Thyroid gland (tissue), 4 donors: ENCODE measurements around the gene PCBP4. TPM values are rescaled to one million over a fixed set of nuclear protein-coding genes. Genes with fewer than 3 reads are reported as not detected.

Experiments used
- DNase-seq, 2 donors: peaks; one replicate each; pipeline ENCODE4 v3.0.0-alpha.2; 2019
- H3K27ac ChIP-seq, 3 donors: fragments of 200-600 bp; sonication (generic); 1 replicate in 2 of 3; 2 replicates in 1 of 3; pipeline ENCODE4 v1.5.1; 2016 to 2019; ENCODE audit warnings: mild to moderate bottlenecking in 1 of 3, moderate library complexity in 1 of 3
- H3K27me3 ChIP-seq: fragments of 200-600 bp; sonication (generic); one replicate; pipeline ENCODE4 v1.5.1; 2019
- H3K36me3 ChIP-seq, 2 donors: fragments of 200-600 bp; sonication (generic); one replicate each; pipeline ENCODE4 v1.5.1; 2016 to 2019
- H3K4me1 ChIP-seq, 2 donors: fragments of 200-600 bp; sonication (generic); one replicate each; pipeline ENCODE4 v1.5.1; 2017 to 2019
- H3K4me3 ChIP-seq, 3 donors: fragments of 200-600 bp; sonication (generic); replicated peaks in 1 of 3; 1 replicate in 2 of 3; 2 replicates in 1 of 3; pipeline ENCODE4 v1.5.1; 2016; ENCODE audit warnings: mild to moderate bottlenecking in 1 of 3
- H3K9me3 ChIP-seq: fragments of 200-600 bp; sonication (generic); one replicate; pipeline ENCODE4 v1.5.1; 2017
- POLR2A ChIP-seq, 2 donors: fragments of 450-650 bp; IDR thresholded peaks; one replicate each; pipeline ENCODE4 v1.6.1; 2017; ENCODE audit warnings: antibody characterized with exemption in 2 of 2, mild to moderate bottlenecking in 2 of 2, moderate library complexity in 1 of 2
- WGBS, 2 donors: methylation state at CpG; one replicate each; pipeline ENCODE4 v1.1.5; 2017; 5-methylcytosine and 5-hydroxymethylcytosine counted together
- intact Hi-C: fragments of 100-400 bp; cut with DNase I; formaldehyde crosslinking; loops from one replicate; pipeline ENCODE4 v1.15.1; 2023
- total RNA-seq, 4 donors: library from RNA; depleted of rRNA; stranded (reverse); fragments of >200 nt; gene quantifications; one replicate each; pipeline ENCODE4 v1.2.3, GENCODE V29; 2016
- TF ChIP-seq, protein P1 (sequence below), 6 experiments: fragments of 200-600 bp in 3 of 6; fragments of 450-650 bp in 3 of 6; sonication (generic) in 3 of 6; IDR thresholded peaks; one replicate each; pipeline ENCODE4 v1.5.1; 2016 to 2019; ENCODE audit warnings: antibody characterized with exemption in 6 of 6, mild to moderate bottlenecking in 2 of 6, inconsistent platforms in 1 of 6, moderate library complexity in 1 of 6

The PCBP4 gene
- total RNA-seq, 4 donors from 2014 or later = 22.2 to 66.2 (median 41.1) TPM

DNA sequence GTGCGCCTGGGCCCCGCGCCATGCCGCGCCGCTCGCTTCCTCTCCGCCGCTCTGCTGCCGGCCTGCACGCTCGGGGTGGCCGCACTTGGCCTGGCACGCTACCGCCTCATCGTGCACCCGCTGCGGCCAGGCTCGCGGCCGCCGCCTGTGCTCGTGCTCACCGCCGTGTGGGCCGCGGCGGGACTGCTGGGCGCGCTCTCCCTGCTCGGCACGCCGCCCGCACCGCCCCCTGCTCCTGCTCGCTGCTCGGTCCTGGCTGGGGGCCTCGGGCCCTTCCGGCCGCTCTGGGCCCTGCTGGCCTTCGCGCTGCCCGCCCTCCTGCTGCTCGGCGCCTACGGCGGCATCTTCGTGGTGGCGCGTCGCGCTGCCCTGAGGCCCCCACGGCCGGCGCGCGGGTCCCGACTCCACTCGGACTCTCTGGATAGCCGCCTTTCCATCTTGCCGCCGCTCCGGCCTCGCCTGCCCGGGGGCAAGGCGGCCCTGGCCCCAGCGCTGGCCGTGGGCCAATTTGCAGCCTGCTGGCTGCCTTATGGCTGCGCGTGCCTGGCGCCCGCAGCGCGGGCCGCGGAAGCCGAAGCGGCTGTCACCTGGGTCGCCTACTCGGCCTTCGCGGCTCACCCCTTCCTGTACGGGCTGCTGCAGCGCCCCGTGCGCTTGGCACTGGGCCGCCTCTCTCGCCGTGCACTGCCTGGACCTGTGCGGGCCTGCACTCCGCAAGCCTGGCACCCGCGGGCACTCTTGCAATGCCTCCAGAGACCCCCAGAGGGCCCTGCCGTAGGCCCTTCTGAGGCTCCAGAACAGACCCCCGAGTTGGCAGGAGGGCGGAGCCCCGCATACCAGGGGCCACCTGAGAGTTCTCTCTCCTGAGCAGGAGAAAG is 11.1 kb downstream of the PCBP4 start:
- no peaks in the 10 kb centered on the region for H3K36me3 ChIP-seq
- 0% methylated on average over 3 of the region's 97 CpGs; no CpG with 5 or more reads in 1 of the 2 donors for WGBS, 2 donors
- H3K9me3 ChIP-seq = no peaks in the 10 kb centered on the region
- H3K27ac ChIP-seq = peak overlapping the region in 2 of 3 donors; percentile 21 to 33
- TF ChIP-seq, protein P1, sequence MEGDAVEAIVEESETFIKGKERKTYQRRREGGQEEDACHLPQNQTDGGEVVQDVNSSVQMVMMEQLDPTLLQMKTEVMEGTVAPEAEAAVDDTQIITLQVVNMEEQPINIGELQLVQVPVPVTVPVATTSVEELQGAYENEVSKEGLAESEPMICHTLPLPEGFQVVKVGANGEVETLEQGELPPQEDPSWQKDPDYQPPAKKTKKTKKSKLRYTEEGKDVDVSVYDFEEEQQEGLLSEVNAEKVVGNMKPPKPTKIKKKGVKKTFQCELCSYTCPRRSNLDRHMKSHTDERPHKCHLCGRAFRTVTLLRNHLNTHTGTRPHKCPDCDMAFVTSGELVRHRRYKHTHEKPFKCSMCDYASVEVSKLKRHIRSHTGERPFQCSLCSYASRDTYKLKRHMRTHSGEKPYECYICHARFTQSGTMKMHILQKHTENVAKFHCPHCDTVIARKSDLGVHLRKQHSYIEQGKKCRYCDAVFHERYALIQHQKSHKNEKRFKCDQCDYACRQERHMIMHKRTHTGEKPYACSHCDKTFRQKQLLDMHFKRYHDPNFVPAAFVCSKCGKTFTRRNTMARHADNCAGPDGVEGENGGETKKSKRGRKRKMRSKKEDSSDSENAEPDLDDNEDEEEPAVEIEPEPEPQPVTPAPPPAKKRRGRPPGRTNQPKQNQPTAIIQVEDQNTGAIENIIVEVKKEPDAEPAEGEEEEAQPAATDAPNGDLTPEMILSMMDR (IDR thresholded peaks at IDR 0.05) = peak in 5 of 6 experiments; percentile 14 to 45 (median 18)
- TF ChIP-seq POLR2A (IDR thresholded peaks at IDR 0.05) = no peak
- H3K4me3 ChIP-seq = peak overlapping the region in 1 of 3 donors; percentile 30
- H3K4me1 ChIP-seq = peaks cover 5 to 19% of the 10 kb centered on the region in 2 donors
- H3K27me3 ChIP-seq = no peaks in the 10 kb centered on the region
- intact Hi-C loops = no loop called here
- DNase-seq = peak; percentile 61 to 63

GRCh38 chr3:51955175-51955892 is 11.9 kb downstream of the PCBP4 start, which contains the start of gene GPR62:
Gene GPR62, plus strand, starts transcription at chr3:51955381. Its CDS starts 272 bp downstream, at chr3:51955653.
- Histone ChIP-seq H3K27me3 (no peaks in the 10 kb centered on the region), H3K27ac (peak within 1 kb of the TSS in 2 of 3 donors; percentile 21 to 33), H3K4me1 (peaks cover 5 to 19% of the 10 kb centered on the region in 2 donors), H3K36me3 (no peaks in the 10 kb centered on the region), H3K9me3 (no peaks in the 10 kb centered on the region), H3K4me3 (peak within 1 kb of the TSS in 1 of 3 donors; percentile 30)
- no peak for DNase-seq
- TF ChIP-seq, protein P1 (IDR thresholded peaks at IDR 0.05) = no peak
- no peak for TF ChIP-seq POLR2A (IDR thresholded peaks at IDR 0.05)
- 68 to 70% methylated on average over 6 to 9 of the region's 33 CpGs for WGBS, 2 donors
- intact Hi-C loops = no loop called here

GRCh38 chr3:51954713-51955112 is 12.5 kb downstream of the PCBP4 start:
- Histone ChIP-seq H3K27me3 (no peaks in the 10 kb centered on the region), H3K9me3 (no peaks in the 10 kb centered on the region), H3K4me1 (peaks cover 5 to 19% of the 10 kb centered on the region in 2 donors), H3K27ac (no peak overlapping the region), H3K4me3 (no peak overlapping the region), H3K36me3 (no peaks in the 10 kb centered on the region)
- no peak for DNase-seq
- 87 to 92% methylated on average over 1 of the region's 1 CpG for WGBS, 2 donors
- no peak for TF ChIP-seq POLR2A (IDR thresholded peaks at IDR 0.05)
- TF ChIP-seq, protein P1 (IDR thresholded peaks at IDR 0.05) = no peak
- intact Hi-C loops = no loop called here

DNA sequence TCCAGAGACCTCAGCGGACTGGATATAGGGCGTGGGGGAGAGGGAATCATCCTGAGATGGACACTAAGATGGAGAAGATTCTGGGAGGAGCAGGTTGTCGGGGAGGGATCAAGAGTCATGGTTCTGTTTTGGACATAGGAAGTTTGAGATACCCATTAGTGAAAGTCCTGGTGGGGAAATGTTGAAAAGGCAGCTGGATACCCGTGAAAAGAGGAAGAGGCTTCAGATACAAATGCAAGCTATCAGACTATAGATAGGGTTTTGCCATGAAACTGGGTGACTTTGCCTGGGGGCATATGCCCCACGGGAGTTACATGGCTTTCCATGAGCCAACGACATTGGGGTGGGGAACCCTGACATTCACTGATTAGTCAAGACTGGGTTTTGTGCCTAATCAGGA is 13.1 kb downstream of the PCBP4 start:
- DNase-seq = no peak
- Histone ChIP-seq H3K27me3 (no peaks in the 10 kb centered on the region), H3K27ac (no peak overlapping the region), H3K4me1 (peaks cover 5 to 19% of the 10 kb centered on the region in 2 donors), H3K9me3 (no peaks in the 10 kb centered on the region), H3K4me3 (no peak overlapping the region), H3K36me3 (no peaks in the 10 kb centered on the region)
- no peak for TF ChIP-seq POLR2A (IDR thresholded peaks at IDR 0.05)
- TF ChIP-seq, protein P1 (IDR thresholded peaks at IDR 0.05) = no peak
- intact Hi-C loops = no loop called here
- WGBS, 2 donors = 88 to 89% methylated on average over 6 of the region's 6 CpGs
